GM19043 (cell line): ENCODE measurements around the gene C16orf95.
"Not testable (repeated sequence)": the region's sequence is repeated elsewhere in the genome, so short reads cannot be mapped to it uniquely, and the experiment has no call there.

Experiments used
- ATAC-seq: cut with Tn5 transposase; IDR thresholded peaks from one replicate; pipeline ENCODE4 v1.9.1; 2021; ENCODE audit warnings: low read depth; ENCODE audit not compliant: unreplicated experiment

C16orf95 gene, protein sequence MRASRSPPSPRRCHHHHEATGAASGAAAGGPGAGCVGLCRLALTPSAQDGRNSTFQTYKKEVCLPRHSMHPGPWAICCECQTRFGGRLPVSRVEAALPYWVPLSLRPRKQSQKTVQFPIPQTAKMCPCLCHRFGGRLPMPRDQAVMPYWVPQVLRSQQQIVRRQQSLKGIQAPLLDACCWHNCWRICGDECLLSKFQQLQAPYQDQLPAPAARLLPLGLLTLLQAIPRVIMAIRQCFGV

GRCh38 chr16:87316923-87317749 is at the start of gene C16orf95:
Gene C16orf95 (minus strand): TSS chr16:87317392. CDS start chr16:87317242, 150 bp downstream.
- ATAC-seq = peak; percentile 90

DNA sequence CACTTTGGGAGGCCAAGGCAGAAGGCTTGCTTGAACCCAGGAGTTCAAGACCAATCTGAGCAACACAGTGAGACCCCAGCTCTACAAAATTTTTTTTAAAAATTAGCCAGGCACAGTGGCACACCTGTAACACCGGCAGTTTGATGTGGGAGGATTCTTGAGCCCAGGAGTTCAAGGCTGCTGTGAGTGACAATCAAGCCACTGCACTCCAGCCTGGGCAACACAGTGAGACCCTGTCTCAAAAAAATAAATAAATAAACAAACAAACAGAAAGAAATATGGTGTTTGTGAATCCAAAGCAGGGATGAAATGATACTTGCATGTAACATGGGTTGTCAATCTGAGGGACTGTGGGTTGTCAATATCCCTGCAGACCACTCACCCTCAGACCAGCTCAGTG is 49.7 kb upstream of the C16orf95 start:
- ATAC-seq = no peak

DNA sequence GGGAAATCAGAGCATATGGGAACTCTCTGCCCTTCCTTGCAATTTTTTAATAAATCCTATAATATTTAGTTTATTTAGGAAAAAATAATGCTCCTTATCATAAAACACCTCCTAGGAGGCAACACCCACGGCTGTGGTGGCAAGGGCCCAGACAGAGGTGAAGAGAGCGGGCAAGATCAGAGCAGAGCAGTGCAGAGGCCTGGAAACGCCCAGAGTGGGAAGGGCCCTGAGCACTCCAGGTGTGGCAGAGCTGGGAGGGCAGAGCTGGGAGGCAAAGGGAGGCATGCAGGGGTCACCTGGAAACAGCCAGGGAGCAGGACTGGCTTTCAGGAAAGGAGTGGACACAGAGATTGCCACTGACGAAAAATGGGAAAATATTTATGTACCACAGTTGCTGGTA is 49.1 kb upstream of the C16orf95 start:
- no peak for ATAC-seq

DNA sequence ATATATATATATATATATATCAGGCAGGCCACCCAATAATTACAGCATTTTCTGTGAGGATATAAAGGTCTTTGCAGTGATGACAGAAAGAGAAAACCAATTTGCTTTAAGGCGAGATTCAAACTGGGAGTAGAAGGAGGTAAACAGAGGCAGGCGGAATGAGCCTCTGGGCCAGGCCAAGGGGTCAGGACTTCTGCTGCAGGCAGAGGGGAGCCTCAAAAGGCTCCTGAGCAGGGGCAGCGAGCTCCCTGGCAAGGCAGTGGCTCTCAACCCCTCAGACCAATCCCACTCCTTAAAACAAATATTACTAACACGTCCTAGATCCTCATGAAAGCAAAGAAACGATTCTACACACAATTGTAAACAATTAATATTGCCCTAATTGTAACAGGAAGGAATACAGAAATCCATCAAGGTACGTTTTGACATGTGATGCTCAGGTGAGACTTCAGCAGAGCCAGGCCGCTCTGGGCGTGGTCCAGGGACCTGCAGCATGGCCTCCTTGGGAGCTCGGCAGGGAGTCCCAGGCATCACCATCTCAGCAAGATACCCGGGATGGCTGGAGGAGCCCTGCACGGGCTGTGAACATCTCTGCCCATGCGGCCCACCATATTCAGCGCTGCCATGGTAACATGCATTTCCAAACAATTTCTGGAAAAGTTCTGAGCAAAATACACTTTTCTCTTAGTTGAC is 48.0 kb upstream of the C16orf95 start:
- ATAC-seq = no peak

DNA sequence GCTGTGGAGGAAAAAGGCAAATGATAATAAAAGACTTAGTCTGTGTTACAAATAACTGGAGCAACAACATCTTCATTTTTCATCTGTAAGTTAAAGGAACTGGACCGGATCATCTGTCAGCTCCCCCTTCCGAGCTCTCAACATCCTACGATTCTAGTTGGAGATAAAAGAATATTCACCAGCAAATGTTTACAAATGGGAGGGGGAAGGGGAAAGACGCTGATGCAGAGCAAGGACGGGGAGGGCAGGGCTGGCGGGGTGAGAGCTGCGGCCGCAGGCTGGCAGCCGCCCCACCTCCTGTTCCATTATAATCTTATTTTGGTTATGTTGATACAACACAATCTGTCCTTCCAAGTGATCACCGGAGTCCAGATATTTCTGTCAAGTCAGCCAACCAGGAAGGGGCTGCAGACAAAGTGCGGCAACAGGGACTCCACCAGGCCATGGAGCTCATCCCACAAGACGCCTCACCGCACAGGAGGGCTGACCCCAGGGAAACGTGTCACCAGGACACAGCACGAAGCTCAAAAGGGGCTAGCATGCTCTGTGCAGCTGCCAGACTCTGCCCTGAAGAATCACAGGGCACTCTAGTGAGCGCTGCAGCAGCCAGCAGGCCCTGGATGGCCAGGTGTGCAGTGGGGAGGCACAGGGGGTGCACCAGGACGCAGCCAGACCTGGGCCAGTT is 46.7 kb upstream of the C16orf95 start:
- ATAC-seq = no peak

GRCh38 chr16:87362828-87363559 is 45.8 kb upstream of the C16orf95 start:
- ATAC-seq = not testable (repeated sequence)

GRCh38 chr16:87361916-87362619 is 44.9 kb upstream of the C16orf95 start:
- ATAC-seq = no peak

GRCh38 chr16:87360862-87361610 is 43.8 kb upstream of the C16orf95 start:
- ATAC-seq = no peak

- ATAC-seq = no peak
These were observed 41.9 kb upstream of the C16orf95 start for GRCh38 chr16:87359121-87359520.

DNA sequence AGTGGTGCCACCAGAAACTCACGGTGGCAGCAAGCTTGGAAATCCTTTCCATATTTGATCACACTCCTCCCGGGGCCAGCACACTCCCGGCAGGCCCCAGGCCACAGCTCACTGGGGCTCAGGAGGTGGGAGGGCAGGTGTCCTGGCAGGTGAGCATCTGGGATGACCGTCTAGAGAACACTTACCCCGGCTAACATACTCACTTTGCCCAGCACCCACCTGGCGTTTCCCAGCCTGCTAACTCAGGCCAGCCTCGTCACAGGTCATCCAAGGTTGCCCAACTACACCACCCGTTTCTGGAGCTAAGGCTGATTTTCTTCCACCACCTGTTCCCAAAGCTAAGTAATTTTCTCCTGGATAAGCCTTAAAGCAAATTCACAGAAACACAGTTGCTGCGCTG is 41.5 kb upstream of the C16orf95 start:
- ATAC-seq = no peak

- ATAC-seq = no peak
These were observed 41.1 kb upstream of the C16orf95 start for GRCh38 chr16:87358250-87358649.

- ATAC-seq = no peak
These were observed 39.3 kb upstream of the C16orf95 start for GRCh38 chr16:87356491-87356853.

DNA sequence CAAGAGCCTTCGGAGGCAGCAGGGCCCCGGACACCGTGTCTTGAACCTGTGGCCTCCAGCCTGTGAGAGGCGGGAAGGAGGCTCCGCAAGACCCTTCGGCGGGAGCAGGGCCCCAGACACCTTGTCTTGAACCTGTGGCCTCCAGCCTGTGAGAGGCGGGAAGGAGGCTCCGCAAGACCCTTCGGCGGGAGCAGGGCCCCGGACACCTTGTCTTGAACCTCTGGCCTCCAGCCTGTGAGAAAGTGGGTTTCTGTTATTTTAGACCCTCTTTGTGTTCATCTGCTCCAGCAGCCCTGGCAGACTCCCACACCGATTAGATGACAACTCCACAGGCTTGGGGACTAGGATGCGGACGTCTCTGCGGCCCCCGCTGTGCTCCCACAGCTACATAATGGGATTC is 36.4 kb upstream of the C16orf95 start:
- no peak for ATAC-seq

GRCh38 chr16:87352818-87353217 is 35.6 kb upstream of the C16orf95 start:
- ATAC-seq = no peak

- no peak for ATAC-seq
These were observed 34.1 kb upstream of the C16orf95 start for GRCh38 chr16:87351320-87351698.

DNA sequence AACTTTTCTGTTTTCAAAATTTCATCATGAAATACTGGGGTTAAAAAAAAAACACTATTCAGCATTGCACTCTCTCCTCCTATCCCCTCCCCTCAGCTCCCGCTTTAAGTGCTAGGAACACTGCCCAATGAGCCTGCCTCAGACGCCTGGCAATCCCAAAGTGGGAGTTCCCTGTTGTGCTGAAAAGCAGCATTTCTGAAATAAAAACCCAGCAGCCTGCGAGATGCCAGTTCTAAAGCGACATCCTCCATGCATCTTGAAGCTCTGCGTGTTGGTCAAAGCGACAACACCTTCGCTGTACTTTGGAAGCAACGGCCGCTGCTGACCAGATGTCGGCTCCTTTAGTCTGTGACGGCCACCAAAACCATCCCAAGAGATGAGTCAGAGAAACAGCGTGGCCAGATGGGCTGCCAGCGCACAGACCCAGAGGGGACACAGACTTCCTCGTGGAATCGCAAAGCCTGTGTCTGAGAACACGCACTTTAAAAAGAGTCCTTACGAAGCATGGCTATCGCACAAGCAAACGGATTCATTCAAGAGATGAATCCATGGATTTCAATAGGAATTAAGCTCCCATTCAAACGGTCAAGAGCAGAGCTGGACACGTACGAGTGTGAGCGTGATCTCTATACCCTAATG is 33.6 kb upstream of the C16orf95 start:
- no peak for ATAC-seq

DNA sequence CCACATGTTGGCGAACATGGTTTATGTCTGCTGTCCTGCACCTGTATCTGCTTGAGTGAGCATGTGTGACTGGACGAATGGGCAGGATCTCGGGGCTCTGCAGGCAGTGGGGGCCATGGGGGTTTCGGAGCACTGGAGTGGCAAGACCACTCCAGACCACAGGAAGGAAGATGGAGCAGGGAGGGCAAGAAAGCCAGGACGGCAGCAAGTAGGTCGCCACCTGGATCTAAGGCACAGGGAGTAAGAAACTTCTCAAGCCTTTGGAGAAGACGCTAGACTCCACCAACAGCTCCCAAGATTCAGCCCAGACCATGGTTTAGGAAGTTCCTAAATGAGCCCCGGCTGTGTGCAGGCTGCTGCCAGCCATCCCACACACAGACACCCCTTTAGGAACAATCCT is 32.8 kb upstream of the C16orf95 start:
- no peak for ATAC-seq

- no peak for ATAC-seq
These were observed 31.5 kb upstream of the C16orf95 start for GRCh38 chr16:87348616-87349157.
